Measurements from ENCODE around the gene KRT14. TPM values are rescaled to one million over a fixed set of nuclear protein-coding genes. Genes with fewer than 3 reads are reported as not detected.

The KRT14 gene
- total and polyA plus RNA-seq, 2 experiments from 2014 or later = not detected

DNA sequence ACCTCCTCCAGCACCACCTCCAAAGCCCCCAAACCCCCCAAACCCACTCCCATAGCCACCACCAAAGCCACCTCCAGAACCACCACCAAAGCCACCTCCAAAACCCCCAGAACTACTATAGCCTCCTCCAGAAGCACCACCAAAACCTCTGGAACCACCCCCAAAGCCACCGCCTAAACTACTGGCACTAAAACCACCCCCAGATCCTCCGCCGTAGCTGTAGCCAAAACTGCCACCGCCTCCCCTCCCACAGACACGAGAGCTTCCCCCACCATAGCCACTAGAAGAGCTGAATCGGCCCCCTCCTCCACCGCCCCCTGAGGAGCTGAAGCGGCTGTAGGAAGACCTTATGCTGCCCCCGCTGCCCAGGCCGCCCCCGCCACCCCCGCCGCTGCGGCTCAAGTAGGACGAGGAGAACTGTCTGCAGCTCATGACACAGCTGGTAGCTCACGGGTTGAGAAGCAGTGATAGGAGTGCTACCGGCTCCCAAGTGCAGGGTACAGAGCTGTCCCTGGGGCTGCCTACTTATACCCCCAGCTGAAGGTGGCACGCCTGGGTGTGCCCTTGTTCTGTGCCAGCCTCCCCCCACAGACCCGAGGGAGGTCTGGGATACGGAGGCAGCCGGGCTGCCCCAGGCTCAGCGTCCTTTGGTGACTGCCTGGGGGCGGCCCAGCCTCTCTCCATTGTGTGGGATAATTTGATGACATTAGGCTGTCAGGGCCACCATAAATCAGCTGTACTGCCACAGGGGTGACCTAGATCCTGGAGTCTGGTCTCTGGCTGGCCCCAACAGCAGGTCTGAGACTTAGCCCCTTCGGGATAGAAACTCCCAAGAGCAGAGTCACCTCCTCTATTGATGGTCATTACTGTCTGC lies 14.9 kb downstream of the KRT14 start, which contains the start of gene KRT9:
Gene KRT9, minus strand, starts transcription at position 499 of the 874 bp plus-strand sequence. Its CDS starts 67 bp downstream, at position 432.
- Mint-ChIP-seq H3K4me3 (no peak within 1 kb of the TSS), H3K27ac (no peak within 1 kb of the TSS), H3K36me3 (ENCODE audit: low read depth) (no peaks in the 10 kb centered on the region), H3K27me3 (ENCODE audit: insufficient read depth, low read depth, poor library complexity) (peaks cover 12% of the 10 kb centered on the region), H3K4me1 (no peaks in the 10 kb centered on the region), H3K9me3 (peaks cover 6% of the 10 kb centered on the region; the same call in 1 of the 3 replicates)
- Histone ChIP-seq H3K79me2 (replicated peaks; ENCODE audit: insufficient read depth) (no peaks in the 10 kb centered on the region), H3K27ac (ENCODE audit: low read depth) (no peak within 1 kb of the TSS), H3K27me3 (ENCODE audit: insufficient read depth) (no peaks in the 10 kb centered on the region), H3K4me2 (no peak within 1 kb of the TSS), H3F3A (replicated peaks; ENCODE audit: low read depth) (no peaks in the 10 kb centered on the region), H4K20me1 (replicated peaks; ENCODE audit: insufficient read depth) (no peaks in the 10 kb centered on the region), H3K9me2 (ENCODE audit: insufficient read depth) (peaks cover 10% of the 10 kb centered on the region; the same call in 1 of the 2 replicates), H3K4me3 (no peak within 1 kb of the TSS), H3K4me1 (ENCODE audit: insufficient read depth) (no peaks in the 10 kb centered on the region), H3K36me3 (ENCODE audit: insufficient read depth) (no peaks in the 10 kb centered on the region), H2AFZ (no peak within 1 kb of the TSS)
- DNase-seq (ENCODE audit: low spot score) = no peak
- TF ChIP-seq NANOG (IDR thresholded peaks at IDR 0.05; ENCODE audit: borderline replicate concordance) = no peak
- no peak for TF ChIP-seq ZNF114 (CRISPR knock-in tag; IDR thresholded peaks at IDR 0.05)
- no peak for TF ChIP-seq JUNB (IDR thresholded peaks at IDR 0.05; ENCODE audit: unreplicated experiment)
- TF ChIP-seq, protein P1, sequence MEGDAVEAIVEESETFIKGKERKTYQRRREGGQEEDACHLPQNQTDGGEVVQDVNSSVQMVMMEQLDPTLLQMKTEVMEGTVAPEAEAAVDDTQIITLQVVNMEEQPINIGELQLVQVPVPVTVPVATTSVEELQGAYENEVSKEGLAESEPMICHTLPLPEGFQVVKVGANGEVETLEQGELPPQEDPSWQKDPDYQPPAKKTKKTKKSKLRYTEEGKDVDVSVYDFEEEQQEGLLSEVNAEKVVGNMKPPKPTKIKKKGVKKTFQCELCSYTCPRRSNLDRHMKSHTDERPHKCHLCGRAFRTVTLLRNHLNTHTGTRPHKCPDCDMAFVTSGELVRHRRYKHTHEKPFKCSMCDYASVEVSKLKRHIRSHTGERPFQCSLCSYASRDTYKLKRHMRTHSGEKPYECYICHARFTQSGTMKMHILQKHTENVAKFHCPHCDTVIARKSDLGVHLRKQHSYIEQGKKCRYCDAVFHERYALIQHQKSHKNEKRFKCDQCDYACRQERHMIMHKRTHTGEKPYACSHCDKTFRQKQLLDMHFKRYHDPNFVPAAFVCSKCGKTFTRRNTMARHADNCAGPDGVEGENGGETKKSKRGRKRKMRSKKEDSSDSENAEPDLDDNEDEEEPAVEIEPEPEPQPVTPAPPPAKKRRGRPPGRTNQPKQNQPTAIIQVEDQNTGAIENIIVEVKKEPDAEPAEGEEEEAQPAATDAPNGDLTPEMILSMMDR (conservative IDR thresholded peaks at IDR 0.05; ENCODE audit: low read depth in 2 of 2) = no peak
- TF ChIP-seq EZH2 (IDR thresholded peaks at IDR 0.05; ENCODE audit: low read depth, unreplicated experiment) = no peak
- no peak for TF ChIP-seq CREB1 (CRISPR knock-in tag; IDR thresholded peaks at IDR 0.05; ENCODE audit: low read depth)
- TF ChIP-seq, protein P2, sequence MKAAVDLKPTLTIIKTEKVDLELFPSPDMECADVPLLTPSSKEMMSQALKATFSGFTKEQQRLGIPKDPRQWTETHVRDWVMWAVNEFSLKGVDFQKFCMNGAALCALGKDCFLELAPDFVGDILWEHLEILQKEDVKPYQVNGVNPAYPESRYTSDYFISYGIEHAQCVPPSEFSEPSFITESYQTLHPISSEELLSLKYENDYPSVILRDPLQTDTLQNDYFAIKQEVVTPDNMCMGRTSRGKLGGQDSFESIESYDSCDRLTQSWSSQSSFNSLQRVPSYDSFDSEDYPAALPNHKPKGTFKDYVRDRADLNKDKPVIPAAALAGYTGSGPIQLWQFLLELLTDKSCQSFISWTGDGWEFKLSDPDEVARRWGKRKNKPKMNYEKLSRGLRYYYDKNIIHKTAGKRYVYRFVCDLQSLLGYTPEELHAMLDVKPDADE (IDR thresholded peaks at IDR 0.05) = no peak
- TF ChIP-seq POLR2AphosphoS5 (IDR thresholded peaks at IDR 0.05; ENCODE audit: low read depth) = no peak
- no peak for TF ChIP-seq STAT1 (IDR thresholded peaks at IDR 0.05; ENCODE audit: unreplicated experiment)
- TF ChIP-seq EZH2phosphoT487 (IDR thresholded peaks at IDR 0.05; ENCODE audit: unreplicated experiment) = no peak
- TF ChIP-seq, protein P3, sequence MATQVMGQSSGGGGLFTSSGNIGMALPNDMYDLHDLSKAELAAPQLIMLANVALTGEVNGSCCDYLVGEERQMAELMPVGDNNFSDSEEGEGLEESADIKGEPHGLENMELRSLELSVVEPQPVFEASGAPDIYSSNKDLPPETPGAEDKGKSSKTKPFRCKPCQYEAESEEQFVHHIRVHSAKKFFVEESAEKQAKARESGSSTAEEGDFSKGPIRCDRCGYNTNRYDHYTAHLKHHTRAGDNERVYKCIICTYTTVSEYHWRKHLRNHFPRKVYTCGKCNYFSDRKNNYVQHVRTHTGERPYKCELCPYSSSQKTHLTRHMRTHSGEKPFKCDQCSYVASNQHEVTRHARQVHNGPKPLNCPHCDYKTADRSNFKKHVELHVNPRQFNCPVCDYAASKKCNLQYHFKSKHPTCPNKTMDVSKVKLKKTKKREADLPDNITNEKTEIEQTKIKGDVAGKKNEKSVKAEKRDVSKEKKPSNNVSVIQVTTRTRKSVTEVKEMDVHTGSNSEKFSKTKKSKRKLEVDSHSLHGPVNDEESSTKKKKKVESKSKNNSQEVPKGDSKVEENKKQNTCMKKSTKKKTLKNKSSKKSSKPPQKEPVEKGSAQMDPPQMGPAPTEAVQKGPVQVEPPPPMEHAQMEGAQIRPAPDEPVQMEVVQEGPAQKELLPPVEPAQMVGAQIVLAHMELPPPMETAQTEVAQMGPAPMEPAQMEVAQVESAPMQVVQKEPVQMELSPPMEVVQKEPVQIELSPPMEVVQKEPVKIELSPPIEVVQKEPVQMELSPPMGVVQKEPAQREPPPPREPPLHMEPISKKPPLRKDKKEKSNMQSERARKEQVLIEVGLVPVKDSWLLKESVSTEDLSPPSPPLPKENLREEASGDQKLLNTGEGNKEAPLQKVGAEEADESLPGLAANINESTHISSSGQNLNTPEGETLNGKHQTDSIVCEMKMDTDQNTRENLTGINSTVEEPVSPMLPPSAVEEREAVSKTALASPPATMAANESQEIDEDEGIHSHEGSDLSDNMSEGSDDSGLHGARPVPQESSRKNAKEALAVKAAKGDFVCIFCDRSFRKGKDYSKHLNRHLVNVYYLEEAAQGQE (IDR thresholded peaks at IDR 0.05; ENCODE audit: unreplicated experiment) = no peak
- no peak for TF ChIP-seq ZNF331 (CRISPR knock-in tag; IDR thresholded peaks at IDR 0.05; ENCODE audit: low read depth)
- TF ChIP-seq, protein P4, sequence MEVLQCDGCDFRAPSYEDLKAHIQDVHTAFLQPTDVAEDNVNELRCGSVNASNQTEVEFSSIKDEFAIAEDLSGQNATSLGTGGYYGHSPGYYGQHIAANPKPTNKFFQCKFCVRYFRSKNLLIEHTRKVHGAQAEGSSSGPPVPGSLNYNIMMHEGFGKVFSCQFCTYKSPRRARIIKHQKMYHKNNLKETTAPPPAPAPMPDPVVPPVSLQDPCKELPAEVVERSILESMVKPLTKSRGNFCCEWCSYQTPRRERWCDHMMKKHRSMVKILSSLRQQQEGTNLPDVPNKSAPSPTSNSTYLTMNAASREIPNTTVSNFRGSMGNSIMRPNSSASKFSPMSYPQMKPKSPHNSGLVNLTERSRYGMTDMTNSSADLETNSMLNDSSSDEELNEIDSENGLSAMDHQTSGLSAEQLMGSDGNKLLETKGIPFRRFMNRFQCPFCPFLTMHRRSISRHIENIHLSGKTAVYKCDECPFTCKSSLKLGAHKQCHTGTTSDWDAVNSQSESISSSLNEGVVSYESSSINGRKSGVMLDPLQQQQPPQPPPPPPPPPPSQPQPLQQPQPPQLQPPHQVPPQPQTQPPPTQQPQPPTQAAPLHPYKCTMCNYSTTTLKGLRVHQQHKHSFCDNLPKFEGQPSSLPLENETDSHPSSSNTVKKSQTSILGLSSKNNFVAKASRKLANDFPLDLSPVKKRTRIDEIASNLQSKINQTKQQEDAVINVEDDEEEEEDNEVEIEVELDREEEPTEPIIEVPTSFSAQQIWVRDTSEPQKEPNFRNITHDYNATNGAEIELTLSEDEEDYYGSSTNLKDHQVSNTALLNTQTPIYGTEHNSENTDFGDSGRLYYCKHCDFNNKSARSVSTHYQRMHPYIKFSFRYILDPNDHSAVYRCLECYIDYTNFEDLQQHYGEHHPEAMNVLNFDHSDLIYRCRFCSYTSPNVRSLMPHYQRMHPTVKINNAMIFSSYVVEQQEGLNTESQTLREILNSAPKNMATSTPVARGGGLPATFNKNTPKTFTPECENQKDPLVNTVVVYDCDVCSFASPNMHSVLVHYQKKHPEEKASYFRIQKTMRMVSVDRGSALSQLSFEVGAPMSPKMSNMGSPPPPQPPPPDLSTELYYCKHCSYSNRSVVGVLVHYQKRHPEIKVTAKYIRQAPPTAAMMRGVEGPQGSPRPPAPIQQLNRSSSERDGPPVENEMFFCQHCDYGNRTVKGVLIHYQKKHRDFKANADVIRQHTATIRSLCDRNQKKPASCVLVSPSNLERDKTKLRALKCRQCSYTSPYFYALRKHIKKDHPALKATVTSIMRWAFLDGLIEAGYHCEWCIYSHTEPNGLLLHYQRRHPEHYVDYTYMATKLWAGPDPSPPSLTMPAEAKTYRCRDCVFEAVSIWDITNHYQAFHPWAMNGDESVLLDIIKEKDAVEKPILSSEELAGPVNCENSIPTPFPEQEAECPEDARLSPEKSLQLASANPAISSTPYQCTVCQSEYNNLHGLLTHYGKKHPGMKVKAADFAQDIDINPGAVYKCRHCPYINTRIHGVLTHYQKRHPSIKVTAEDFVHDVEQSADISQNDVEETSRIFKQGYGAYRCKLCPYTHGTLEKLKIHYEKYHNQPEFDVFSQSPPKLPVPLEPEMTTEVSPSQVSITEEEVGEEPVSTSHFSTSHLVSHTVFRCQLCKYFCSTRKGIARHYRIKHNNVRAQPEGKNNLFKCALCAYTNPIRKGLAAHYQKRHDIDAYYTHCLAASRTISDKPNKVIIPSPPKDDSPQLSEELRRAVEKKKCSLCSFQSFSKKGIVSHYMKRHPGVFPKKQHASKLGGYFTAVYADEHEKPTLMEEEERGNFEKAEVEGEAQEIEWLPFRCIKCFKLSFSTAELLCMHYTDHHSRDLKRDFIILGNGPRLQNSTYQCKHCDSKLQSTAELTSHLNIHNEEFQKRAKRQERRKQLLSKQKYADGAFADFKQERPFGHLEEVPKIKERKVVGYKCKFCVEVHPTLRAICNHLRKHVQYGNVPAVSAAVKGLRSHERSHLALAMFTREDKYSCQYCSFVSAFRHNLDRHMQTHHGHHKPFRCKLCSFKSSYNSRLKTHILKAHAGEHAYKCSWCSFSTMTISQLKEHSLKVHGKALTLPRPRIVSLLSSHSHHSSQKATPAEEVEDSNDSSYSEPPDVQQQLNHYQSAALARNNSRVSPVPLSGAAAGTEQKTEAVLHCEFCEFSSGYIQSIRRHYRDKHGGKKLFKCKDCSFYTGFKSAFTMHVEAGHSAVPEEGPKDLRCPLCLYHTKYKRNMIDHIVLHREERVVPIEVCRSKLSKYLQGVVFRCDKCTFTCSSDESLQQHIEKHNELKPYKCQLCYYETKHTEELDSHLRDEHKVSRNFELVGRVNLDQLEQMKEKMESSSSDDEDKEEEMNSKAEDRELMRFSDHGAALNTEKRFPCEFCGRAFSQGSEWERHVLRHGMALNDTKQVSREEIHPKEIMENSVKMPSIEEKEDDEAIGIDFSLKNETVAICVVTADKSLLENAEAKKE (CRISPR knock-in tag; IDR thresholded peaks at IDR 0.05) = no peak
- ATAC-seq = no peak
